GM19468 (cell line): Measurements from ENCODE around the gene NPTX2.
A peak's percentile ranks its signal among the peaks of the same experiment; 100 is the strongest.

ENCODE experiments used
- ATAC-seq: cut with Tn5 transposase; IDR thresholded peaks from one replicate; pipeline ENCODE4 v1.9.1; 2021; ENCODE audit warnings: mild to moderate bottlenecking, moderate library complexity, moderate number of reproducible peaks; ENCODE audit not compliant: unreplicated experiment; ENCODE audit errors: extremely low read depth

NPTX2 gene

DNA sequence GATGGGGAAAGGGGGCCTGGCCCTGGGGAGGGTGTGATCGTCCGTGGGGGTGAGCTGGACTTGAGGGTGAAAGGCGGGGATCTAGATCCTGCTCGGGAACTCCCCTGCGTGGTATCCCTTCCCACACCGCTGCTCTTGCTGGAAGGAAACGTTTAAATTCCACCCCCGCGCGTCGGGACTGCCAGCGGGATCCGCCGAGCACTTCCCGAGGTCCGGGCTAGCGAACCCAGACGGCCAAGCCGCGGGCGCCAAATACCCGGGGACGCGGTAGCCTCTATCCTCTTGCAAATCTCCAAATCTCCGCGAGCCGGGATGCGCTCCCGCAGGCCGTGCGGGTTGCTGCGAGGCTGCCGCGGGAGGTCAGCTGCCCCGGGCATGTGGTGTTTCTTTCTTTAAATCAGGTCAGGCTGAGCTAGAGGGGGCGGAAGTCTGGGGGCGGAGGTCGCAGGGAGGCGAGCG, 904 bp downstream of the NPTX2 start:
- ATAC-seq: no peak

DNA sequence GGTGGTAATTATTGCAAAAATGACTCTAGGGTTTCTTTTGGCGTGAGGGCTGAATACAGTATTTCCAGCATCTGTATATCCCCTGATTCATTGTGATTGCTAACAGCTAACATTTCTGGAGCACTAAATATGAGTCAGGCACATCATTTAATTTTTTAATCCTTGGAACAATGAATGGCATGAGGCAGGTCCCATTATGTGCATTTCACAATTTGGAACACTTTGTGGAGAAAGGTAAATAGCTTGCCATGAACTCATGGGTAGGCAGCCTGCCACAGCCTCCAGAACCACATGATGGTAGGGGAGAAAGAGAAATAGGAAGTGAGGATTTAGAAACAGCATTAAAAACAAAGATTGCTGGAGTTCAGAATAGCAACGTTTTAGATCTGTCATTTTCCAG, 1.7 kb downstream of the NPTX2 start:
- no peak for ATAC-seq

DNA sequence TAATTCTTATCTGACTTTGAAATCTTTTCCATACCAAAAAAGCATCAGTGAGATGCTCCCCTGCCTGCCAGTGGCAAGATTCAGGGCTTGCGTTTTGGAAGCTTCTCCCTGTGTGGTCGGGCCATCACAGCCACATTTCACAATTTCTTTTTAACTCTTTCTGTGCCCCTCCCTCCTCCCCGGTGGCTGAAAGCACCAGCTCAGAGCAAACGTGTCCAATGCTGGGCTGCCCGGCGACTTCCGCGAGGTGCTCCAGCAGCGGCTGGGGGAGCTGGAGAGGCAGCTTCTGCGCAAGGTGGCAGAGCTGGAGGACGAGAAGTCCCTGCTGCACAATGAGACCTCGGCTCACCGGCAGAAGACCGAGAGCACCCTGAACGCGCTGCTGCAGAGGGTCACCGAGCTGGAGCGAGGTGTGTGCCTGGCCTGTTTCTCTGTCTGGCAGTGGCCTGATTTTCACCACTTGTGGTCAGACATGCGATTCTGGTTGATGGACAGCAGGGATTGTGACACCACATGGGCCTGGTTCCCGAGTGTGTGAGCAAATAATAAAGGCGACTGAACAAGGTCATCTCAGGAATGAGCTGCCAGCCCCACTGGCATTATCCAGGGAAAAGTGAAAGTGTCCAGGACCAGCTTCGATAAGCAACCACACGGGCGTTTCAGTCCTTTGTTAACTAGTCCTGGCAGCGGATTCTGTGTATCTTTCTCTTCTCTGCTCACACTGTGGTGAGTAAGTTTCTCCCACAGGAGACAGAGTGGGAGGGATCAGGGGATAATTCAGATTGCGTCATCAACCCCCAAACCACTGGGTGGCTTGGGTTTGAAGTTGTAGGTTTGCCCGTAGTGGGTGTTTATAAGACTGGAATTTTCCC, 2.6 kb downstream of the NPTX2 start:
- no peak for ATAC-seq

DNA sequence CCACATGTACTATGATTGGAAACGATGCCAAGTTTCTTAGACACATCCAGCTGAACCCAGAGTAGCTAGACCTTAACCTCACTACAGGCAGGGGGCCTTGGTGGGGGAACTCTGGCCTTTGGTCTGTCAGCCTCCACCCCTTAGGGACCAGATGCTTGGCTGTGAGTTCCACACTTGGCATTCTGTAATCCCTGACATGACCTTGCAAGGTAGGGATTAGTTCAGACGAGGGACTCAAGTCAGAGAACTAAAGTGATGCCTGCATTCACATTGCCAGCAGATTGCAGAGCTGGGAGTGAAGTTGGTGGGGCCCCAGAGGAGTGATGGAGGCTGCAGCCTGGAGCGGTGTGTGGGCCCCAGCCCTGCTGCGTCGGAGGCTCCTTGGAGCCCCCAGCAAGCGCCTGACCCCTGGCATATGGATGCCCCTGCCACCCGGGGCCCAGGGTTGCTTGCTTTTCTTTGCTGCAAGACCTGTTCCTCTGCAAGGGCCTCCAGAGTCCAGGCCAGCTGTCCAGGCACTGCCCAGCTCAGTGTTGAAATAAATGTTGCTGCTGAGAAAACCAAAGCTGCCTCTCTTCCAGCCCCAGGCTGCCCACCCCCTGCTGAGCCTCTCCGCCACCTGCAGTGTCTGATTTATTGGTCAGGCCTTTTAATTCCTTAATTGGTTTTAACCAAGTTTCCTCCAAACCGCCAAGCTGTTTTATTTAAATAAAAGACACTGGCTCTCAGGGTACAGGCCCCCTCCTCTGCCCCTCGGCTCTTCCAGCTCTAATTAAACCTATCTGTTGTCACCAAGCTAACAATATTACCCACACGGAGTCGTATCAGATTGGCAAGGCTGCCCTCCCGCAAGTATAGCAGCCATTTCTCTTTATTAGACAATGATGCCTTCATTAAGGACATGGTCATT, 4.7 kb downstream of the NPTX2 start:
- no peak for ATAC-seq

DNA sequence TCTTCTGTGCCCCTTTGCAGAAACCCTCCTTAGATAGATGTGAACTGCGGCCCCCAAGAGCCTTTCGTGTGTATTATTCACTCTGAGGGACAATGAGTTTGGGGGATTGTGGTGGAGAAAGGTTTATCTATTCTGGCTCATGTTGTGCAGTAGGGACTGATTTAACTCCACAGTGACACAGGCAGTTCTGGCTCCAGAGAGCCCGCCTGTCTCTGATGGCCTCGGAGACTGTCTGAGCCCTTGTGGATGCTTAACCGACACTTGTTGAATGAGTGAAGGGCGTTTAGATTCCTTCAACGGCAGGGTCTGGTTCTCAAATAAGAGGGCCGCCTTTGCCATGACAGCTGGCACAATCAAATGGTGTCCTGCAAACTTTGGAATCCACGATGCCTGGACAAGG, 5.8 kb downstream of the NPTX2 start:
- no peak for ATAC-seq

DNA sequence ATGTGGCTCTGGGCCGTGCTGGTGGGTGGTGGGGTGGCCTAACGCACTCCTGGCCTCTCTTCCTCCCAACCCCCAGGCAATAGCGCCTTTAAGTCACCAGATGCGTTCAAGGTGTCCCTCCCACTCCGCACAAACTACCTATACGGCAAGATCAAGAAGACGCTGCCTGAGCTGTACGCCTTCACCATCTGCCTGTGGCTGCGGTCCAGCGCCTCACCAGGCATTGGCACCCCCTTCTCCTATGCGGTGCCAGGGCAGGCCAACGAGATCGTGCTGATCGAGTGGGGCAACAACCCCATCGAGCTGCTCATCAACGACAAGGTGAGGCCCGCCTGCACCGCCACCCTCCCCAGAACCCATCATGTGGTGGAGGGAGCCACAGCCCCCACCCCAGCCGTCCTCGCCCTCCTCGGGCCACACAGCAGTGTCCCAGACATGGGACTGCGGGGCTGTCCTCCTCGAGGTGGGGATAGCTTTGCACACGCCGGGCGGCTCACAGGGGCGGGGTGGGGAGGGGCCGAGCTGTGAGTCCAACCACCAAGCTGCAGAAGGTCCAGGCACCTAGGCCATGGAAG, 7.8 kb downstream of the NPTX2 start:
- no peak for ATAC-seq

DNA sequence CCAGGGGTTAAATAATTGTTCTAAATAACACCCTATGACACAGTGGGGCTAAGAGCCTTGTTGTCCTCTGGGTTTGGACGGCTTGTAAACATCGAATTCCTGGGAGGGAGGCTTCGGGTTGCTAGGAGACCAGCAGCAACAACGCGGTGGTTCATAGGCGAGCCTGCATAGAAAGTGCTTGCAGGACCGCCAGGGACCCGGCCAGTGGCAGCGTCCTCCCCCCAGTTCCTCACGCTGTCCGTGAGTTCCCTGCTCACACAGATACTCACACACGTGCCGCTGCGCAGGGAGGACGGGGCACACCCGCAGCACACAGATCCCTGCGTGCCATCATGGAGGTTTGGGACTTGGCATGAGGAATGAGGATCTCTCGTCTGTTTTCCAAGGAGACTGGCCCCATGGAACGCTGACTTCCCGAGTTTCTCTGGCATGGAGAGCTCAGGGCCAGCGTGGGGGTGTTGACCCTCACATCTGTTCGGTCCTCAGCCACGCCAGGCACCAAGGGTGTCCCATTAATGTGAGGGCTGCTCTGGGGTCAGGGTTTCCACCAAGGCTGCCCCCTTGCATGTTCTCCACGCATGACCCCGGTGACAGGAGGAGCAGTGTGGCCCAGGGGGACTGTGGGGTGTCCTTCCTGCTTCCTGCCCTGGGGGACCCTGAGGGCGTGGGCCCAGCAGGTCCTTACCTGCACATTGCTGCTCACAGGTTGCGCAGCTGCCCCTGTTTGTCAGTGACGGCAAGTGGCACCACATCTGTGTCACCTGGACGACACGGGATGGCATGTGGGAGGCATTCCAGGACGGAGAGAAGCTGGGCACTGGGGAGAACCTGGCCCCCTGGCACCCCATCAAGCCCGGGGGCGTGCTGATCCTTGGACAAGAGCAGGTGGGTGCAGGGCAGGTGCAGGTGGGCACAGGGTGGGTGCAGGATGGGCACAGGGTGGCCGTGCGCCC, 9.7 kb downstream of the NPTX2 start:
- ATAC-seq: no peak

DNA sequence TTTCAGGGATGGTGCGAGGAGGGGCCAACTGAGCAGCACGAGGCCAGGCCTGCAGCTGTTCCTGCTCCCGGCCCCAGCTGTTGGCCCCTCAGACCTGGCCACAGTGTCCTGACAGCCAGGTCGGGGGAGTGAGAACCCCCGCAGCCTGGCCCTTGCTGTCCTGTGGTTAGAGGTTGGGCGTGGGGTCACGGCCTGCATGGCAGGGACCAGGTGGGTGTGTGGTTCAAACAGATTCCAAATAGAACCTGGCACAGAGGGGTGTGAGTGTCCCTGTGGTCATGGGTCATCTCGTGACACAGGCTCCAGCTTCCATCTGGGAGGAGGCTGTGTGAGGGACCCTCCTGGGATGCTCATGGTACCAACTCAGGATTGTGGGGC, 10.3 kb downstream of the NPTX2 start:
- ATAC-seq: no peak

DNA sequence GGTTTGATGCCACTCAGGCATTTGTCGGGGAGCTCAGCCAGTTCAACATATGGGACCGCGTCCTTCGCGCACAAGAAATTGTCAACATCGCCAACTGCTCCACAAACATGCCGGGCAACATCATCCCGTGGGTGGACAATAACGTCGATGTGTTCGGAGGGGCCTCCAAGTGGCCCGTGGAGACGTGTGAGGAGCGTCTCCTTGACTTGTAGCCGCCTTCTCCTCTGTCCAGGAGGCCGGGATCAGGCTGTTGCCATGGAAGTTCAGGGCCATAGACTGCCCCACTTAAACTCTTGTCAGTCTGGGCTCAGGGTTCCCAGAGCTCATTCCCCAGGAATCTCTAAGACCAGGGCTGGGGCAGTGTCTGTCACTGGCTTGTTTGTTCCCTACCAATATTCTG, 11.3 kb downstream of the NPTX2 start:
- ATAC-seq: no peak

DNA sequence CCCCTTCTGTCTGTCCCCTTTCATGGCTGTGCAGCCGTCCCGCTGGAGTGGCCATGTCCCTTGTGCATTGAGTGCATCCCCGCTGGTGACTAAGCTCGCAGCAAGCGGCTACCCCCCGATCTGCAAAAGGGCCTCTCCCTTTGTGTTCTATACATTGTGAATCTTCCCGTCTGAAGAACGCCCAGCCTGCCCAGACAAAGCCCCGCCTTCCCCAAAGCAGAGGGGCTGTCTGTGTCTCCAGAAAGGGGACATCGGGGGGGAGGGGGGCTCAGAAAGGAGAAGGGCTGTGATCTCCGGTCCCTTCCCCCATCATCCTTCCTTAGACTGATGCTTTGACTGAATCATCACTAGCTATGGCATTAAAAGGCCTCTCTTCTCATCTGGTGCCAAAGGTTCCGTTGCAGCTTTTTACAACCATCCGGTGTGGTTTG, 11.9 kb downstream of the NPTX2 start:
- ATAC-seq: no peak

DNA sequence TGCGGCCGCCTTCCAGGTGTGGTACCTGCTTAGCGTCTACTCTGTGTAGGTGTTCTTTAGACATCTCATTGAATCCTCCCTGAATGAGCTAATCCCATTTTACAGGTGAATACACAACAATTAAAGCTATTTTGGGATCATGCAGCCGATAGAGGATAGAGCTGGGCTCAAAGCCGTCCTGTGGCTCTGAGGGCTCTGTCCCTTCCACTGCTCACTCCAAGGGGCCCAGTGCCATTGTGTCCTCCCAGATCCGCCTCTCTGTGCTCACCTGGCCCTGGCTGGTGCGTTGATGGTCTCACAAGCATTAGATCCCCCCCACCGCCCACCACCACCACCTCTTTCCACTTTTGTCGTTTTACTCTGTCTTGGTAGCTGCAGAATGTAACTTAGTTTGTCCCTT, 13.1 kb downstream of the NPTX2 start:
- no peak for ATAC-seq

DNA sequence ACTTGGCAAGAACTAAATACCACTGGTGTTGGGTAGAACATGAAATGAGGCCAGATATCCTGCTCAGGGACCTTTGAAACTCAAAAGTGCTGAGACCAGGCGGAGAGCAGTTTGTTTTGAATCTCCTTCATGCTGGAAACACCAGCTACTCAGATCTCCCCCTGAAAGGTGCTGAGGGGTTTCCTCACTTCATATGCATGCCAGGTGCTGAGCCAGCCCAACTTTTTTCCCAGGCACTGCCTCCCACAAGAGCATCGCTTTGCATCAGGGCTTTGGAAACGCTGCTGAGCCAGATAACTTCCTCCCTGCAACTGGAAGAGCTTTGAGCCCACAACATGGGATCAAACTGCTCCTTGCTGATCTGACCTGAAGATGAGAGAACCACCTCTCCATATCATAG, 13.7 kb downstream of the NPTX2 start:
- no peak for ATAC-seq

DNA sequence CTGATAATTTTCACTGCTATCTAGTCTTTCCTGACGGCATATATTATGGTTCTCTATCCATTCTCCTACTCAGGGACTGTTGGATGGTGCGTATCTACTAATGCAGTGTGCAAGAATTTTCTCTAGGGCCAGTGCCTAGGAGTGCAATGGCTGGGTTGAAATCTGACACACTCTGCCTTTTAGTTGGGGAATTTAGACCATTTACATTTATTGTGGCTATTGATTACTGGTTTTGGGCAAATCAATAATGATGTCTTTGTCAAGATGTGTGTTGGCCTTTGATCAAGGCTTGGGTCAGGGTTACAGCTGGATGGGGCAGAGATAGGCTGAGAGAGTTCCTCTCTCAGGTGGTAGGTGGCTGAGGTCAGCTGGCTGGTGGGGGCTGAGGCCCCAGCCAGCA, 21.8 kb downstream of the NPTX2 start:
- ATAC-seq: no peak

DNA sequence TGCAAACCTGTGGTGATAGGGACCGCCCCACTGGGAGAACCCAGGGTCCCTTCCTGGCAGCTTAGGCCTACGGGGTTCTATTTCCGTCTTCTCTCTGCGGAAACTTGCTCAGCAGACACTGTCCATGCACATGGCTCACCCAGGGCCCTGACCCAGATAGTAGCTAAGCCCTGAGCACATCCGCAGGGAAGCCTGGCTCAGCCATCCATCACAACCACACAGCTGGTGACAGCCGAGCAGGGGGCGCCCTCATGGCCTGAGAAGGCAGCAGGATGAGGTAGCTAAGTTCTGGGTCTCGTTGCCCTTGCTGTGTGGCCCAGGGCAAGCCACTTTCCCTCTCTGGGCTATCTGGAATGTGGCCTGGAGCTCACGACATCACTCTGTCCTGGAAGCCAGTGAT, 23.3 kb downstream of the NPTX2 start:
- ATAC-seq: no peak

DNA sequence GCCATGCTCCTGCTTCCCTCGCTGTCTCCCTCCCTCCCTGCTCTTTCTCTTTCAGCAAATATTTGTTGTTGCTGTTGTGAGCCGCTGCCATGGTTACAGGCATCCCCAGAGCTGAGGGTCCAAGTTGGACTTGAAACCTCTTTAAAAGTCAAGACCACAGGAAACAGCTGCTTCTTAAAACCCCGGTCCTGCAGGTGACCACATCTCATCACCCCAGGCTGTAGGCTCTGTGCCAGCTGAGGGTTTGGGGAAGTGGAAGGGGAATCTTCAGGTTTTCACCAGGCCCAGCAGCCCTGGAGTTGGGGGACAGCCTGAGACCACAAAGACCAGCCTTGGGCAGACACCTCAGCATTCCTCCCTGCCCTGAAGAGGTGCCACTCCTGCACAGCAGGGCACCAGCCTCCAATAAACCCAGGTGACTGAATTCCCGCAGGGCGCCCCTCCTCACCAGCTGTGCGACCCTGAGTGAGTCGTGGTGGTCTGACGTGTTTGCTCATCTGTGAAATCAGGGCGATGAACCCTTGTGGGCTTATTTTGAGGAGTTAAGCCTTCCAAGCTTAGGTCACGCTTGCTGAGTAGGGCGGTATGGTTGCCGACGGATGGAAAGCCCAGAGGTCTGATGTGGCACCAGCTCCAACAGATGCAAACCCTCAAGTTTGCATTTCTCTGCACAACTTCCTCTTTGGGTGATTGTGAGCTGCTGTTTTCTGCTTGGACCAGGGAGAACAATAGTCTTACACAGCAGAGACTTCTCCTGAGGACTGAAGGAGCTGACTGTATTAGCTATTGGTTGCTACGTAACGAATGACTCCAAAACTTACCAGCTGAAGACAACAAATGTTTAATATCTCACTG, 24.8 kb downstream of the NPTX2 start:
- peak; percentile 76 for ATAC-seq

DNA sequence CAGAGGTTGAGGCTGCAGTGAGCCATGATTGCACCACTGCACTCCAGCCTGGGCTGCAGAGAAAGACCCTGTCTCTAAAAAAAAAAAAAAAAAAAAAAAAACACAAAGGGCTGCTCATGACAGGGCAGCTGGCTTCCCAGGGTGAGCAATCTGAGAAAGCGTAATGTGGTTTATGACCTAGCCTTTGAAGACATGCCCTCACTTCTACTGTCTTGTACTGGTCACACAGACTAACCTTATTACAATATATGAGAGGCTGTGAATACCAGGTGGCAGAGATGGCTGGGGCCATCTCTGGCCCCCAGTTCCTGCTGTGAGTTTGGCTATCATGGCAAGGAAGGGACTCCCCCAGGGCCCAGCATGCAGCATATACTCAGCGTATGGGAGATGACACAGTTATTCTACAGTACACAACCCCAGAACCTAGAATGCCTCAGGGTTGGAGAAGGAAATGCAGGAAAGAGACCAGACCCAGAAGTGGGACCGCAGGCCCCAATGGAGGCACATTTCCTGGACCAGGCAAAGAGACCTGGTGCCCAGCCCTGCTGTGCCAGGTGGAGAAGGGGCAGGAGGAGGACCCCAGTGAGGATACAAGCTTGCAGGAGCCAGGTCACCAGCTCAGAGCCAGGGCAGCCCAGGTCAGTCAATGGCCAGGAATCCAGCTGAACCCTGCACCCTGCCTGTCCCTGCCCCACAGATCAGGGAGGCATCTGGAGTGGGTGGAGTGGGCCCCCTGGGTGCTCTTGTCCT, 26.3 kb downstream of the NPTX2 start:
- ATAC-seq: peak; percentile 20

DNA sequence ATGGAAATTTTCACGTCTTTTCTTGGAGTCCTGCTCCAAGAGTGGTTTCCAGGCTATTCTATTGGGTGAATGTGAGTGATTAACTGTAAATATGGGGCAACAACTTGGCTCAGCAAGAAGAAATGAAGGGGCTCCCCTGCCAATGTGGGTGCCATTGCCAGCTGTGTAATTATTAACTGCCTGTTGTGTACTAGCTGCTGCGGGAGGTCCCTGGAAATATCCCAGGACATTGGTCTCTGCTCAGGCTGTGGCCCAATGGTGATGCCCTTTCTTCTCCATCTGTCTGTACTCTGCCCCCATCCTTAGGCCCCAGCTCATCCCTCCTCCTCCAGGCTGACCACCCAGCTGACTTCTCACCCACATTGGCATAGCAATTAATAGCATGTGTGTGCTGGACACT, 29.4 kb downstream of the NPTX2 start:
- ATAC-seq: no peak

DNA sequence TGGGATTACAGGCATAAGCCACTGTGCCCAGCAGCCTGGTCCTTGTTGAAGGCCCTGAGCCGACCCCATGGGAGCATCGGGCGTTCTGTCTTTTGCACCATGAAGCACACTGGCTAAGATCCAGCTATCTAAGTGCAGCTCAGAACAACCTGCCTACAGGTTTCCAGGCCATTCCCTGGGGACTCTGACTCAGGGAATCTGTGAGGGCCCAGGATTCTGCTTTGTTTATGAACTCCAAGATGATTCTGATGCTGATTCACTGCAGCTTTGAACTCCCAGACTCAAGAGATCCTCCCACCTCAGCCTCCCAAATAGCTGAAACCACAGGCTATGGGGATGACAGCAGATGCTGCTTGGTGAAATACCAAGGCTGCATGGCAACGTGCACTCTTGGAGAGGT, 30.2 kb downstream of the NPTX2 start:
- ATAC-seq: no peak
